Activated T-cell treated with anti-CD3 and anti-CD28 coated beads, Interleukin-2, amount 50 U/mL, for 4 hours (primary cell): ENCODE data around the gene MTCH1. TPM values are rescaled to one million over a fixed set of nuclear protein-coding genes. Genes with fewer than 3 reads are reported as not detected.
"Not testable (repeated sequence)": the region's sequence is repeated elsewhere in the genome, so short reads cannot be mapped to it uniquely, and the experiment has no call there.

Source experiments
- ATAC-seq, 2 donors: fragments of 200-7000 bp; cut with Tn5 transposase; one replicate each; pipeline ENCODE4 v1.10.0; 2021
- DNase-seq: peaks from one replicate; pipeline ENCODE4 v3.0.0-alpha.2; 2020
- H3K27me3 Mint-ChIP-seq: one replicate; pipeline ENCODE4 v1.8.0; 2021; ENCODE audit warnings: low read depth, mixed read lengths
- H3K36me3 Mint-ChIP-seq: one replicate; pipeline ENCODE4 v1.8.0; 2022; ENCODE audit warnings: mixed read lengths; ENCODE audit not compliant: insufficient read depth
- H3K4me1 Mint-ChIP-seq: one replicate; pipeline ENCODE4 v1.8.0; 2021; ENCODE audit warnings: low read depth, mixed read lengths
- H3K4me3 Mint-ChIP-seq: one replicate; pipeline ENCODE4 v1.8.0; 2021; ENCODE audit warnings: mild to moderate bottlenecking, moderate library complexity, mixed read lengths
- H3K9me3 Mint-ChIP-seq: one replicate; pipeline ENCODE4 v1.8.0; 2021; ENCODE audit warnings: mixed read lengths
- total RNA-seq, 3 donors: library from RNA; stranded (reverse); gene quantifications; one replicate each; pipeline ENCODE4 v1.2.1, GENCODE V29; 2021

Gene MTCH1
- total RNA-seq, 3 donors from 2014 or later = 100 to 104 (median 104) TPM

DNA sequence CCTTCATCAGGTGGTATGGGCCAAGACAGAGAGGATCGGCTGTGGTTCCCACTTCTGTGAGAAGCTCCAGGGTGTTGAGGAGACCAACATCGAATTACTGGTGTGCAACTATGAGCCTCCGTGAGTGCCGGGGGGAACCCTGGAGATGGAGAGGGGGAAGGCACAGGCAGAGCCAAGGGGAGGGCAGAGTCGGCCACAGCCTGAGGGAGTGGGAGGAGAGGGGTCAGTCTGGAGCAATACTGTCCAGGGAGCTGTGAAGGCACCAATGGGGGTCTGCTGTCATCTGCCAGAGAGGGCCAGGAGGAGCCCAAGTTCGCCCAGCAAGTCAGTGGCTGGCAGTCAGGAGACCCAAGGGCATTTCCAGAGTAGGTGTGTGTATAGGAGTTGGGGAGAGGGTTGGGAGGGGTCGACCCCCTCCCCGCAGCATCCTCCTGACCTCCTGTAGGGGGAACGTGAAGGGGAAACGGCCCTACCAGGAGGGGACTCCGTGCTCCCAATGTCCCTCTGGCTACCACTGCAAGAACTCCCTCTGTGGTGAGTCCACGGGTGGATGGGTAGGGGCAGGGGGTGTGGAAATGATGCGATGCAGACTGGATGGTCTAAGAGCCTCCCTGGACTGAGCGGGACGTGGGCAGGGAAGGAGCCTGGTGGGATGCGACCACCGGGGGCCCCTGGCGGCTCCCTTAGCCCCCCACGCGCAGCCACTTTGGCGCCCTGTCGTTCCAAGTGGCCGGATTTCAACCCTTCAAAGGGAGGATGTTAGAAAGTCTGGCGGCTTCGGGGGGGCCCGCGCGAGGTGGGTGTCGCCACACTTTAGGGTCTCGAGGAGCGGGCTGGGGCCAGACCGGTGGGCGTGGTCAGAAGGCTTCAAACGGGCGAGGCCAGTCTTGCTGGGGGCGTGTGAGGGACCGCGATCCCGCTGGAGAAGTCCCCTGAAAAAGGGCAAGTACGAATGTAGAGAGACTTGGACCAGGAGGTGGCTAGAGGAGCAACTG lies 24.3 kb downstream of the MTCH1 start:
- ATAC-seq (no peak), DNase-seq (no peak)
- no peaks in the 10 kb centered on the region for H3K27me3 Mint-ChIP-seq
- H3K4me3 Mint-ChIP-seq = no peak overlapping the region
- peaks cover 5% of the 10 kb centered on the region for H3K36me3 Mint-ChIP-seq
- H3K4me1 Mint-ChIP-seq = peaks cover 48% of the 10 kb centered on the region
- no peaks in the 10 kb centered on the region for H3K9me3 Mint-ChIP-seq

DNA sequence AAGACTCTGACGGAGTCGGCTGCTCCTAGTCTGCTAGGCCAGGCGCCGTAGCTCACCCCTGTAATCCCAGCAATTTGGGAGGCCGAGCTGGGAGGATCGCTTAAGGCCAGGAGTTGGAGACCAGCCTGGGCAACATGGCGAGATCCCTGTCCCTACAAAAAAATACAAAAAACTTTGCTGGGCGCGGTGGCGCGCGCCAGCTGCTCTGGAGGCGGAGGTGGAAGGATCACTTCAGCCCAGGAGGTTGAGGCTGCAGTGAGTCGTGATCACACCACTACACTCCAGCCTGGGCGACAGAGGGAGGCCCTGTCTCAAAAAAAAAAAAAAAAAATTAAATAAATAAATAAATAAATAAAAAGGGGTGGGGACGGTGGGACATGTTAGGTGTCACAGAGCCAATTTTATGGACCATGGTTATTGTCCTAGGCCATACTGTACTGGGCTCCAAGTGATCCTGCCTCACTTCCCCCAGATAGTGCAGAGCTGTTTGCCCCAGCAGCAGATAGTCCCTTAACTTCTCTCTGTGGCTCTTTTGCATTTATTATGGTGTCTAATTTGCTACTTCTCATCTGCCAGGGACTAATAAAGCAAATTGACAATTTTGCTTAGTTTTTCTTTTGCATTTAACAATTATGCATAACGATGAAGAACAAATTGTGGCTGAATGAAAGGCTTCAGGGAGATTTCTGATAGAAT lies 26.3 kb downstream of the MTCH1 start:
- Mint-ChIP-seq H3K27me3 (no peaks in the 10 kb centered on the region), H3K4me3 (no peak overlapping the region), H3K36me3 (no peaks in the 10 kb centered on the region), H3K9me3 (no peaks in the 10 kb centered on the region), H3K4me1 (peaks cover 58% of the 10 kb centered on the region)
- no peak for ATAC-seq
- DNase-seq = no peak

DNA sequence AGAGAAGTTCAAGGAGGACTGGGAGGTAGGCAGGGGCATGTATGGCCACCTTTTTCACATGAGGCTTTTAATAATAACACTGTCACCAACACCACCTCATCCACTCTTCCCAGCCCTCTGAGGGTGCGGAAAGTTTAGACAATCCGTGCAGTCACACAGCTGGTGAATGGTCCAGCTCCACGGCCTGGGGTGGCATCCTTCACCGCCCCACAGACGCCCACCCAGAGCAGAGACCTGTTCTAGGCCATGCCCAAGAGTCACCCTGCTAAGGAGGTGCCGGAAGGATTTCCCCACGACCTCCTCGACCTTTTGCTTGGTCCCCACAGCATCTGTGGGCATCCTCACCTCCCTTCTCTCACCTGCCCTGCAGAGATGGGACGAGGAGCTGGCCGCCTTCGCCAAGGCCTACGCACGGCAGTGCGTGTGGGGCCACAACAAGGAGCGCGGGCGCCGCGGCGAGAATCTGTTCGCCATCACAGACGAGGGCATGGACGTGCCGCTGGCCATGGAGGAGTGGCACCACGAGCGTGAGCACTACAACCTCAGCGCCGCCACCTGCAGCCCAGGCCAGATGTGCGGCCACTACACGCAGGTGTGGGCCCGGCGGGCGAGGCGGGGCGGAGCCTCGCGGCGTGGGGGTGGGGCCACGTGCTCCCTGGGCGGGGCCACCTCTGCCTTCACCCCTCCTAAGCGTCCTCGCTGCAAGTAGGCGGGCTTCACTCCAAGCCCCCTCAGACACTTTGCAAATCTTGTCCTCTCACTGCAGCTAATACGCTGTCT lies 27.0 kb downstream of the MTCH1 start:
- ATAC-seq = no peak
- no peak for DNase-seq
- no peak overlapping the region for H3K4me3 Mint-ChIP-seq
- peaks cover 58% of the 10 kb centered on the region for H3K4me1 Mint-ChIP-seq
- no peaks in the 10 kb centered on the region for H3K27me3 Mint-ChIP-seq
- no peaks in the 10 kb centered on the region for H3K9me3 Mint-ChIP-seq
- no peaks in the 10 kb centered on the region for H3K36me3 Mint-ChIP-seq

DNA sequence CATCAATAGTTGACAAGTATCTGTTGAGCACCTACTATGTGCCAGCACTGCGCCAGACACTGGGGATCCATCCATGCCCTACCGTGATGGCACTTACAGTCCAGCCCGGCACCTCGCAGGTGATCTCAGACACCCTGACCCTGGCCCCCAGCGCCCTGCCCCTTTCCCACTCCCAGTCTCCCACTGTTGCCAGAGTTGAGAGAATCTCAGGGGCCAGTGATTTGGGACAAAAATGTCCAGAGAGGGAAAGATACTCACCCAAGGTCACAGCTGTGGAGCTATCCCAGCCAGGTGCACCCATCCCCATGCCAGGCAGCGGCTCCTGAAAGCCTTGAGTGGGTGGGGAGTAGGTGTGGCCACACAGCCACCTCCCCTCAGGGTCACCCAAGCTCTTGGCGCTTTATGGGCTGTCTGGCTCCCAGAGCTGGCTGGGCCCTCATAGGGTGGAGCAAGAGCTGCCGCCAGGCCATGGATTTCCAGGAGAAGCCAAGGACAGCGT lies 28.2 kb downstream of the MTCH1 start:
- ATAC-seq (no peak), DNase-seq (no peak)
- no peaks in the 10 kb centered on the region for H3K9me3 Mint-ChIP-seq
- H3K36me3 Mint-ChIP-seq = no peaks in the 10 kb centered on the region
- no peak overlapping the region for H3K4me3 Mint-ChIP-seq
- H3K4me1 Mint-ChIP-seq = peaks cover 54% of the 10 kb centered on the region
- H3K27me3 Mint-ChIP-seq = no peaks in the 10 kb centered on the region

DNA sequence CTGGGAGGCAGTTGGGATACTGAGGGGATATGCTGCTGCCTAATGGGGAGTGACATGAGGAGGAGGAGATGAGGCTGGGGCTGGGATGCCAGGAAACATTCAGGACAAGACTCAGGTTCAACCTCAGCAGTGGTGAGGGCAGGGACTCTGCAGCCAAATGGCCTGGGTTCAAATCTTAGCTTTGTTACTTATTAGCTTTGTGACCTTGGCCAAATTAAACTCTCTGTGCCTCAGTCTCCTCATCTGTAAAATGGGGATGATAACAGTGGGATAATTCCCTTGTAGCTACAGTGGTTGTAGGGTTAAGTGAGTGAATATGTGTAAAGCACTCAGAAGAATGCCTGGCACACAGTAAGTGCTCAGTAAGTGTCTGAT lies 29.6 kb downstream of the MTCH1 start:
- H3K36me3 Mint-ChIP-seq = no peaks in the 10 kb centered on the region
- DNase-seq (no peak), ATAC-seq (no peak)
- peak overlapping the region; percentile 26 for H3K4me3 Mint-ChIP-seq
- no peaks in the 10 kb centered on the region for H3K9me3 Mint-ChIP-seq
- H3K27me3 Mint-ChIP-seq = no peaks in the 10 kb centered on the region
- H3K4me1 Mint-ChIP-seq = peaks cover 50% of the 10 kb centered on the region

DNA sequence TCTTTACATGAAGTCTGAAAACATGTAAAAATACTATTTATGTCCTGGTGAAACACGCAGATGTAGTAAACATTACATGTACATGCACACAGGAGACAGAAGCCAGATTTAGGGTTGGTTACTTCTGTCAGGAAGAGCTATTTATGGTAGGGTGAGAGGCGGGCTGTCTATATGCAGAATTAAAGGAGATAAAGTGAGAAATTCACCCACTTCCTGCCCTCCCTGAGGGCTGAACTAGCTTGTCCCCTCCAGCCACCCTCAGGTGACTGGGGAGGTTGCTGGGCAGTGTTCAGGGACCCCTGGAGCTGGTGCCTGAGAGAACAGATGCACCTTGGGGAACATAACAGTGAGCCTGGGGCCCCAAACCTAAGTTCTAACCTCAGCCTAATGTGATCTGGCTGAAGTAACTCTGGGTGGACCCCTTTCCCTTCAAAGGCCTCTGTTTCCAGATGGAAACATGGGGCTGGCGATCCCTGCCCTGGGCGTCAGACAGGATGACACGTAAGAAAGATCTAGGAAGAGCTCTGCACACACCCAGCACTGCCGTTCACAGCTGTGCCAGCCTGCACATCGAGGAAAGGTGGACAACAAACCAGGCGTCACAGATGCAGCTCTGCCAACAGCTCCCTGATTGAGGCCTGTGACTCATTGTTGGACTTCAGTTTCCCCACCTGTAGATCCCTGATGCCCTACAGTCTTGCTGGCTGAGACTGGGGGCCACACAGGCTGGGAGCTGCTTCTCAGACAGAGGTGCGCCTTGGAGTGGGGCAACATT lies 30.1 kb downstream of the MTCH1 start:
- Mint-ChIP-seq H3K27me3 (no peaks in the 10 kb centered on the region), H3K36me3 (no peaks in the 10 kb centered on the region), H3K4me1 (peaks cover 49% of the 10 kb centered on the region), H3K9me3 (no peaks in the 10 kb centered on the region), H3K4me3 (peak overlapping the region; percentile 54)
- peak; percentile 13 to 44 for ATAC-seq
- no peak for DNase-seq

DNA sequence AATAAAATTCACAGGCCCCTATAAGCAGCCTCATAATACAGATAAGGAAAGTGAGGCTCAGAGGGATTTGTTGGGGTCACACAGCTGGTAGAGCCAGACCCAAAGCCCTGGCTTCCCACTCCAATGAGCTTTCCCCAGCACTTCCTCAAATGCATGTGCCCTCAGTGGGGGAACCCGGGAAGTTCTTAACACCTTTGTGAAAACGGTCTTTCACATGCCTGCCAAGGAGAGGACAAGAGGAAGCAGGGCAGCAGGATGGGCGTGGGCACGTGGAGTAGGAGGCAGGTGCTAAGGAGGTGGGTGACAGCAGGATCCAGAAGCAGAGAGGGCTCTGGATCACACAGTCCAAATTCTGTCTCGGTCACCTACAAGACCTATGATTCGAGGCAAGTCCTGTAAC lies 30.9 kb downstream of the MTCH1 start:
- Mint-ChIP-seq H3K27me3 (no peaks in the 10 kb centered on the region), H3K36me3 (no peaks in the 10 kb centered on the region), H3K4me3 (peak overlapping the region; percentile 54), H3K9me3 (no peaks in the 10 kb centered on the region), H3K4me1 (peaks cover 45% of the 10 kb centered on the region)
- no peak for ATAC-seq
- DNase-seq = no peak

DNA sequence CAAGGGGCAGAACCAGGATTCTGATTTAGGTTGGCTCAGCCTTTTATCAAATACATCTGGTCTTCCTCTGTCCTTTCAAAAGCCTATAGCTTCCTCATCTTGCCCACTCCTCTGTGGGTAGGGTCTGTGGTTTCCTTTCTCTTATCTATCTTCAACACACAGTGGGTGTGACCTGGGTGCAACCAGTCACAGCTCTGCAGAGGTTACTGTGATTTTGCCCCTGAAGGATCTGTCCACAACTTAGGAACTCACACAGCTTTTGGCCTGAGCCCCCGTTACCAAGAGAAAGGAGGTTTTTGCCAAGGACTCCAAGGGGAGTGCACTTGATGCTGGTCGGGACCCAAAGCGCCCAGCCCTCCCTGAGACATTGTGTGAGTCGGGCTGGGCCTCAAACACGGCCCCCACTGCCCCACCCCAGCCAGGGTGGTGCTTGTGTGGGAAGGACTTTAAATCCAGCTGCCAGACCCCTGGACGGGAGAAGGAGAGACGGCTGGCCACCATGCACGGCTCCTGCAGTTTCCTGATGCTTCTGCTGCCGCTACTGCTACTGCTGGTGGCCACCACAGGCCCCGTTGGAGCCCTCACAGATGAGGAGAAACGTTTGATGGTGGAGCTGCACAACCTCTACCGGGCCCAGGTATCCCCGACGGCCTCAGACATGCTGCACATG lies 31.6 kb downstream of the MTCH1 start, which contains the start of gene PI16:
Gene PI16 (plus strand): TSS at position 477 of the 670 bp plus-strand sequence. CDS start 23 bp downstream, at position 500.
- DNase-seq = no peak
- H3K4me1 Mint-ChIP-seq = peaks cover 46% of the 10 kb centered on the region

DNA sequence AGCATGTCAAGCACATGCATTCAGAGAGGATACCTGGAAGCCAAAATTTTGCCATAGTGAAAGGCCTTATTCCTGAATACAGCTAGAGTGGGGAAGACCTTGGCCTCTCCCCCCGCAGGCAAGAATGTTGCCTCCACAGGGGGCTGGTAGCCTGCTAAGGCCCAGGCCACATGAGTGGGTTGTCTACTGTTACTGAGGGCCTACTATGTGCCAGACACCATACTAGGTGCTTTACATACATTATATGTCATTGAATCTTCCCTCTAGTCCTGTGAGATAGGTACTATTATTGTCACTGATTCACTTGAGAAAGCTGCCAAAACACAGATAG lies 32.1 kb downstream of the MTCH1 start:
- peak in 1 of 2 donors; percentile 13 for ATAC-seq
- no peaks in the 10 kb centered on the region for H3K9me3 Mint-ChIP-seq
- H3K27me3 Mint-ChIP-seq = no peaks in the 10 kb centered on the region
- no peaks in the 10 kb centered on the region for H3K36me3 Mint-ChIP-seq
- peaks cover 48% of the 10 kb centered on the region for H3K4me1 Mint-ChIP-seq
- DNase-seq = no peak
- no peak overlapping the region for H3K4me3 Mint-ChIP-seq

More for the DNA sequence above, 31.6 kb downstream of the MTCH1 start, which contains the start of gene PI16:
- ATAC-seq = peak; percentile 19 to 54
- Mint-ChIP-seq H3K27me3 (no peaks in the 10 kb centered on the region), H3K4me3 (peak within 1 kb of the TSS; percentile 54), H3K36me3 (no peaks in the 10 kb centered on the region), H3K9me3 (no peaks in the 10 kb centered on the region)

DNA sequence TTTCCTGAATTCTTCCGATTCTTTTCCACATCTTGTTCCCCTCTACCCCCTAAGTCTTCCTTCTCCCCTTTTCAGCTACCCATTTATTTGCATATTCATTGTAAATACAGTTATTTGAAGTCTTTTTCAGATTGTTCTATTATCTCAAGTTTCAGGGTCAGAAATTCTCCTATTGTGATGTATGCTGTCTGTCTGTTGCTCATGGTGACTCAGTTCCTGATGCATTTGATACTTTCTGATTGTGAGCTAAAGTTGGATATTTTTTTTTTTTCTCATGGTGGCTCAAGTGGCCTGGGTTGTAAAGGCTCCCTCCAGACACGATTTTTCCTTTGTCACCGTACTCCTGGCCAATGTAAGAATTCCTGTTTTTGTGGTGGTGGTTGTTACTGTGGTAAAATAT lies 36.4 kb downstream of the MTCH1 start:
- peaks cover 37% of the 10 kb centered on the region for H3K4me1 Mint-ChIP-seq
- H3K27me3 Mint-ChIP-seq = no peaks in the 10 kb centered on the region
- ATAC-seq (no peak), DNase-seq (no peak)
- no peaks in the 10 kb centered on the region for H3K36me3 Mint-ChIP-seq
- H3K9me3 Mint-ChIP-seq = no peaks in the 10 kb centered on the region
- no peak overlapping the region for H3K4me3 Mint-ChIP-seq

DNA sequence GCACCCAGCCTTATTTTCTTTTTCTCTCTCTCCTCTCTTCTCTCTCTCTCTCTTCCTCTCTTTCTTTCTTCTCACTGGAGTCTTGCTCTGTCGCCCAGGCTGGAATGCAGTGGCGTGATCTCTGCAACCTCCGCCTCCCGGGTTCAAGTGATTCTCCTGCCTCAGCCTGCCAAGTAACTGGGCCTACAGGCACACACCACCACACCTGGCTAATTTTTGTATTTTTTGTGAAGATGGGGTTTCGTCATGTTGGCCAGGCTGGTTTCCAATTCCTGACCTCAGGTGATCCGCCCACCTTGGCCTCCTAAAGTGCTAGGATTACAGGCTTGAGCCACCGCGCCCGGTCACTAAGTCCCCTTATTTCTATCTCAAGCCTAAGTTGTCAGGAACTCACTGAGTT lies 36.9 kb downstream of the MTCH1 start:
- peaks cover 31% of the 10 kb centered on the region for H3K4me1 Mint-ChIP-seq
- not testable (repeated sequence) for DNase-seq, H3K9me3 Mint-ChIP-seq, ATAC-seq, H3K27me3 Mint-ChIP-seq, H3K4me3 Mint-ChIP-seq, H3K36me3 Mint-ChIP-seq

DNA sequence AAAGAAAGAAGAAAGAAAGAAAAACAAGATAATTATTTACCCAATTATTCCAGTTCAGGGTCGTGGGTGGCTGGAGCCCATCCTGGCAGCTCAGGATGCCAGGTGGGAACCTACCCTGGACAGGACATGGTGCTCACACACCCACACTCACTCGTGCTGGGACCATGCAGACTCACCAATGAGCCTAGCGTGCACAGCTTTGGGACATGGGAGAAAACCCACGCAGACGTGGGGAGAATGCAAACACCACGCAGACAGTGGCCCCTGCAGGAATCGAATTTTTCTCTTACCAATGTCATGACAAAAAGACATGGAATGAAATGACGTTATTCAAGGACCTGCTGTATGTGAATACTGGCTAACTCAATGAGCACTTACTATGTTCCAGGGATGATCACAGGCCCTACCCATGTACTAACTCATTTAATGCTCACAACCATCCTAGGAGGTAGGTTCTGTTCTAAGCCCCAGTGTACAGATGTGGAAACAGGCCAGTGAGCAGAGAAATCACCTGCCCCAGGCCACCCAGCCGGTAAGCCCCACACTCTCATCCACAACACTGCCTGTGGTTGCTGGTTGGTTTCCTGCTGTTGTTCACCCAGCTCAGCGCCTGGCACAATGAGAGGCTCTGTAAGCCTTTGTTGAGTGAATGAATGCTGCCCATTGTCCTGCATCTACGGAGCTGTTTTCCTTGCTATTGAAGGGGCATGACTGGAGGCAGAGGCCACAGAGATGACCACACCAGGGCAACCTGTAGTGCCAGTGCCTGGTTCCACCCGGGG lies 38.2 kb downstream of the MTCH1 start:
- Mint-ChIP-seq H3K9me3 (no peaks in the 10 kb centered on the region), H3K27me3 (peaks cover 2% of the 10 kb centered on the region), H3K36me3 (no peaks in the 10 kb centered on the region), H3K4me1 (peaks cover 25% of the 10 kb centered on the region), H3K4me3 (no peak overlapping the region)
- peak; percentile 48 to 62 for ATAC-seq
- DNase-seq = peak; percentile 26
